Measurements from ENCODE around the gene NRARP. TPM values are rescaled to one million over a fixed set of nuclear protein-coding genes. Genes with fewer than 3 reads are reported as not detected.
A peak's percentile ranks its signal among the peaks of the same experiment; 100 is the strongest.

The NRARP gene
- total and polyA plus RNA-seq, 2 of the 8 experiments (the other 6 are each of a cell fraction or from before 2014, with no cell fraction given), result 32.5 to 37.2 TPM

- WGBS, 2 experiments (ENCODE audit: extremely low coverage in 1 of 2, insufficient coverage in 1 of 2, insufficient read length in 1 of 2, insufficient replicate concordance in 2 of 2, low coverage in 1 of 2, low lambda C conversion rate in 2 of 2, missing lambda C conversion rate in 1 of 2), result 89% methylated on average over 10 of the region's 10 CpGs; no CpG with 5 or more reads in 1 of the 2 experiments
Measured at GRCh38 chr9:137263506-137263905, 38.6 kb downstream of the NRARP start.

More at GRCh38 chr9:137263506-137263905, 38.6 kb downstream of the NRARP start:
- Histone ChIP-seq H3K56ac (replicated peaks; ENCODE audit: insufficient read length, low read depth, low read length) (no peak overlapping the region), H3K9ac (replicated peaks in 1 of 4; ENCODE audit: extremely low read depth in 1 of 4, low read depth in 3 of 4, low read length in 3 of 4) (no peak overlapping the region), H3K23me2 (ENCODE audit: low read depth, low read length) (no peaks in the 10 kb centered on the region), H3K18ac (ENCODE audit: extremely low read depth, low read length) (no peak overlapping the region), H3K23ac (ENCODE audit: insufficient read length) (no peak overlapping the region), H3K4me3 (ENCODE audit: extremely low read depth in 1 of 4, insufficient read depth in 2 of 4, low read depth in 3 of 4, low read length in 4 of 4) (no peak overlapping the region), H3K36me3 (ENCODE audit: control insufficient read depth in 2 of 4, insufficient read depth in 4 of 4, low read length in 3 of 4) (peaks cover 9 to 34% (median 24%) of the 10 kb centered on the region in 4 experiments), H2BK15ac (ENCODE audit: low read length) (no peak overlapping the region), H3K9me3 (ENCODE audit: insufficient read depth in 2 of 2, low read depth in 1 of 2, low read length in 1 of 2) (no peaks in the 10 kb centered on the region), H2BK20ac (ENCODE audit: low read length) (no peak overlapping the region), H2BK120ac (replicated peaks; ENCODE audit: low read depth, low read length) (no peak overlapping the region), H2BK12ac (ENCODE audit: low read depth, low read length) (no peak overlapping the region), H3K27me3 (replicated peaks in 1 of 4; ENCODE audit: control insufficient read depth in 3 of 4, extremely low read depth in 1 of 4, insufficient read depth in 3 of 4, low read length in 3 of 4) (no peaks in the 10 kb centered on the region), H3K14ac (ENCODE audit: insufficient read length) (no peak overlapping the region), H2AK5ac (ENCODE audit: low read depth, low read length) (no peak overlapping the region), H2AFZ (ENCODE audit: low read length) (no peak overlapping the region), H4K20me1 (replicated peaks in 1 of 2; ENCODE audit: control insufficient read depth in 1 of 2, insufficient read depth in 2 of 2, low read length in 2 of 2) (peaks cover 0 to 10% of the 10 kb centered on the region in 2 experiments), H4K91ac (replicated peaks; ENCODE audit: insufficient read length, low read length) (no peak overlapping the region), H3K4ac (replicated peaks; ENCODE audit: insufficient read length, low read depth, low read length) (no peak overlapping the region), H4K8ac (ENCODE audit: extremely low read depth, insufficient read depth, low read length) (no peak overlapping the region), H3K79me2 (ENCODE audit: control insufficient read depth in 1 of 2, insufficient read depth in 2 of 2, low read length in 2 of 2) (no peaks in the 10 kb centered on the region), H2BK5ac (ENCODE audit: low read depth, low read length) (peak overlapping the region; percentile 44; the same call in 1 of the 2 replicates), H3K79me1 (ENCODE audit: low read depth, low read length) (no peaks in the 10 kb centered on the region), H3K27ac (ENCODE audit: low read depth, low read length) (no peak overlapping the region), H3K4me1 (replicated peaks in 1 of 4; ENCODE audit: control insufficient read depth in 3 of 4, insufficient read depth in 4 of 4, low read length in 3 of 4) (no peaks in the 10 kb centered on the region), H4K5ac (ENCODE audit: insufficient read length, low read depth, low read length) (no peak overlapping the region), H3K4me2 (ENCODE audit: insufficient read depth in 1 of 2, low read depth in 2 of 2, low read length in 2 of 2) (no peak overlapping the region)
- TF ChIP-seq TBP (IDR thresholded peaks at IDR 0.05; ENCODE audit: low read depth, low read length) (no peak), SAP30 (IDR thresholded peaks at IDR 0.05; ENCODE audit: insufficient read depth, insufficient replicate concordance, low read length) (no peak), EP300 (IDR thresholded peaks at IDR 0.05; ENCODE audit: borderline replicate concordance in 1 of 2, low read depth in 2 of 2, low read length in 2 of 2) (no peak), EZH2 (IDR thresholded peaks at IDR 0.05; ENCODE audit: low read depth, low read length, severe bottlenecking) (no peak), KDM1A (IDR thresholded peaks at IDR 0.05; ENCODE audit: borderline replicate concordance, low read length) (no peak), EGR1 (IDR thresholded peaks at IDR 0.05; ENCODE audit: borderline replicate concordance, low read depth, low read length) (no peak), RXRA (IDR thresholded peaks at IDR 0.05; ENCODE audit: insufficient read depth, low read depth, low read length) (no peak), POLR2AphosphoS5 (IDR thresholded peaks at IDR 0.05; ENCODE audit: low read depth, low read length) (no peak), GABPA (IDR thresholded peaks at IDR 0.05; ENCODE audit: borderline replicate concordance, insufficient read depth, low read length) (no peak), TEAD4 (IDR thresholded peaks at IDR 0.05; ENCODE audit: low read depth, low read length) (no peak), RNF2 (IDR thresholded peaks at IDR 0.05; ENCODE audit: borderline replicate concordance, low read depth, low read length, missing control alignments, poor library complexity, severe bottlenecking) (no peak), CBX5 (IDR thresholded peaks at IDR 0.05; ENCODE audit: low read depth, low read length) (no peak), NANOG (IDR thresholded peaks at IDR 0.05; ENCODE audit: insufficient read depth, low read depth, low read length, poor library complexity, severe bottlenecking) (no peak)
- POLR2A ChIA-PET (ENCODE audit: partially characterized antibody), result interaction anchor here (47.8 to 69.9 kb wide), 2 partner anchors 7 to 29 kb away, joined by 1462 read pairs; partner anchors contain the start of genes CYSRT1, NDOR1, NELFB and RNF208
- DNase-seq (ENCODE audit: low read depth in 1 of 2, low spot score in 2 of 2) (no peak), FAIRE-seq (no peak)
- CTCF ChIA-PET (ENCODE audit: partially characterized antibody), result interaction anchor here (3.2 to 5.3 kb wide), 2 partner anchors 16 to 26 kb away, joined by 10 to 29 read pairs; a partner anchor contains a TSS
